ENCODE results near the gene SMAD9.

Gene SMAD9

DNA sequence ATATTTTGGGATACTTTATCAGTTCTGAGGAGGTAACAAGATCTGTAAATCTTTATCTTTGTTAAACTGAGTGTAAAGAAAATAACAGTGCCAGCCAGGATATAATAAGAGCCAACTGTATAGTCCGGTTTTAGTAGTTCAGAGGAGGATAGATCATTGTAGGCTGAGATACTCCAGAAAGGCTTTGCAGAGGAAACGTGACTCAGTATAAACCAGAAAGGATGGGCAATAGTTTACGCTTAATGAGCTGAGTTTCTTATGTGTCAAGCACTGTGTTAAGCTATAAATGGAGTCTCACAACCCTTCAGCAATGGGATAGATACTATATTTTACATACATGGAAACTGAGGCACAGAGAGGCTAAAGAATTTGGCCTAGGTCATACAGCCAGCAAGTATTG lies 97.3 kb downstream of the SMAD9 start:
- Histone ChIP-seq H3K79me2 (ENCODE audit: control insufficient read depth, low read length) (peaks cover 66% of the 10 kb centered on the region), H3K4me1 (ENCODE audit: control insufficient read depth, low read length) (peaks cover 38% of the 10 kb centered on the region), H3K4me3 (ENCODE audit: low read length) (peak overlapping the region; percentile 29), H4K20me1 (ENCODE audit: control insufficient read depth, insufficient read depth, low read depth, low read length) (peaks cover 22% of the 10 kb centered on the region; the same call in 1 of the 2 replicates), H3K9me2 (replicated peaks; ENCODE audit: control insufficient read depth, low read length) (no peaks in the 10 kb centered on the region), H3K9me3 (ENCODE audit: control insufficient read depth, insufficient read depth, low read length) (no peaks in the 10 kb centered on the region), H3K4me2 (ENCODE audit: low read length) (peak overlapping the region; percentile 97), H3K27me3 (ENCODE audit: control insufficient read depth, low read length) (no peaks in the 10 kb centered on the region), H3F3A (ENCODE audit: control insufficient read depth, insufficient read depth) (0 out of 2 replicates have a peak, but pooled peaks cover 4% of the 10 kb centered on the region), H3K36me3 (ENCODE audit: control insufficient read depth, low read length) (peaks cover 58% of the 10 kb centered on the region), H3K27ac (ENCODE audit: low read depth, low read length) (no peak overlapping the region)
- TF ChIP-seq, protein P1, sequence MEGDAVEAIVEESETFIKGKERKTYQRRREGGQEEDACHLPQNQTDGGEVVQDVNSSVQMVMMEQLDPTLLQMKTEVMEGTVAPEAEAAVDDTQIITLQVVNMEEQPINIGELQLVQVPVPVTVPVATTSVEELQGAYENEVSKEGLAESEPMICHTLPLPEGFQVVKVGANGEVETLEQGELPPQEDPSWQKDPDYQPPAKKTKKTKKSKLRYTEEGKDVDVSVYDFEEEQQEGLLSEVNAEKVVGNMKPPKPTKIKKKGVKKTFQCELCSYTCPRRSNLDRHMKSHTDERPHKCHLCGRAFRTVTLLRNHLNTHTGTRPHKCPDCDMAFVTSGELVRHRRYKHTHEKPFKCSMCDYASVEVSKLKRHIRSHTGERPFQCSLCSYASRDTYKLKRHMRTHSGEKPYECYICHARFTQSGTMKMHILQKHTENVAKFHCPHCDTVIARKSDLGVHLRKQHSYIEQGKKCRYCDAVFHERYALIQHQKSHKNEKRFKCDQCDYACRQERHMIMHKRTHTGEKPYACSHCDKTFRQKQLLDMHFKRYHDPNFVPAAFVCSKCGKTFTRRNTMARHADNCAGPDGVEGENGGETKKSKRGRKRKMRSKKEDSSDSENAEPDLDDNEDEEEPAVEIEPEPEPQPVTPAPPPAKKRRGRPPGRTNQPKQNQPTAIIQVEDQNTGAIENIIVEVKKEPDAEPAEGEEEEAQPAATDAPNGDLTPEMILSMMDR (IDR thresholded peaks at IDR 0.05; ENCODE audit: low read depth, low read length, poor library complexity, severe bottlenecking), result no peak
- TF ChIP-seq EZH2phosphoT487 (IDR thresholded peaks at IDR 0.05; ENCODE audit: borderline replicate concordance, low read length), result no peak

DNA sequence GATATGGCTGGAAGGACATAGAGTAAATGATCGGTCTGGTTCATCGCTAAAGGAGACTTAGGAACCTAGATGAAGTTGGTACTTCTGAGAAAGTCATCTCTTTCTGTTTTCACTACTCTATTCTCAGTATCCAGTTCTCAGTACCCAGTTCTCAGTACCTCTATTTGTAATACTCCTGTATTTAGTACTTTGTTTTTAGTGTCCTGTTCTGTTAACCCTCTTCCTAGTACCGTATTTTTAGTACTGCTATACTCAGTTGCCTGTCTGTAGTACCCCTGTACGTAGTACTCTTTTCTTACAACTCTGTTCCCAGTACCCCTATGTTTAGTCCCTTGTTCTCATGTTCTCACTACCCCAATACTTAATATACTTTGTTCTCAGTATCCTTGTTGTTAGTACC lies 99.8 kb downstream of the SMAD9 start:
- 0 out of 2 replicates have a peak, but pooled peaks cover 2% of the 10 kb centered on the region for H3F3A ChIP-seq (ENCODE audit: control insufficient read depth, insufficient read depth)
- H3K4me3 ChIP-seq (ENCODE audit: low read length), result peak overlapping the region; percentile 89
- H3K27ac ChIP-seq (ENCODE audit: low read depth, low read length), result peak overlapping the region; percentile 57
- TF ChIP-seq, protein P1 (IDR thresholded peaks at IDR 0.05; ENCODE audit: low read depth, low read length, poor library complexity, severe bottlenecking), result no peak
- TF ChIP-seq EZH2phosphoT487 (IDR thresholded peaks at IDR 0.05; ENCODE audit: borderline replicate concordance, low read length), result no peak
- H3K36me3 ChIP-seq (ENCODE audit: control insufficient read depth, low read length), result peaks cover 36% of the 10 kb centered on the region
- no peaks in the 10 kb centered on the region for H3K9me2 ChIP-seq (replicated peaks; ENCODE audit: control insufficient read depth, low read length)
- H3K79me2 ChIP-seq (ENCODE audit: control insufficient read depth, low read length), result peaks cover 61% of the 10 kb centered on the region
- H3K27me3 ChIP-seq (ENCODE audit: control insufficient read depth, low read length), result no peaks in the 10 kb centered on the region
- no peaks in the 10 kb centered on the region for H3K9me3 ChIP-seq (ENCODE audit: control insufficient read depth, insufficient read depth, low read length)
- H3K4me1 ChIP-seq (ENCODE audit: control insufficient read depth, low read length), result peaks cover 38% of the 10 kb centered on the region
- H3K4me2 ChIP-seq (ENCODE audit: low read length), result peak overlapping the region; percentile 97
- peaks cover 22% of the 10 kb centered on the region; the same call in 1 of the 2 replicates for H4K20me1 ChIP-seq (ENCODE audit: control insufficient read depth, insufficient read depth, low read depth, low read length)

DNA sequence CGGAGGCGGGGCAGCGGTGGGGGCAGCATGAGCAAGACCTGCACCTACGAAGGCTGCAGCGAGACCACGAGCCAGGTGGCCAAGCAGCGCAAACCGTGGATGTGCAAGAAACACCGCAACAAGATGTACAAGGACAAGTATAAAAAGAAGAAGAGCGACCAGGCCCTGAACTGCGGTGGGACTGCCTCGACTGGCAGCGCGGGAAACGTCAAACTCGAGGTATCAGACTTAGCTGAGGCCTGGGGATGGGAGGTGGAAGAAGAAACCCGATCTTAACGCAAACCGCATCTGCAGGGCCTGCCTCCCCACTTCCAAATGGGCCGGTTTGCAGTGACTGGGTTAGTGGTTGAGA lies 100.3 kb downstream of the SMAD9 start:
- H3K36me3 ChIP-seq (ENCODE audit: control insufficient read depth, low read length), result peaks cover 31% of the 10 kb centered on the region
- peaks cover 56% of the 10 kb centered on the region for H3K79me2 ChIP-seq (ENCODE audit: control insufficient read depth, low read length)
- H3K27me3 ChIP-seq (ENCODE audit: control insufficient read depth, low read length), result no peaks in the 10 kb centered on the region
- no peak for TF ChIP-seq EZH2phosphoT487 (IDR thresholded peaks at IDR 0.05; ENCODE audit: borderline replicate concordance, low read length)
- TF ChIP-seq, protein P1 (IDR thresholded peaks at IDR 0.05; ENCODE audit: low read depth, low read length, poor library complexity, severe bottlenecking), result no peak
- H3K9me2 ChIP-seq (replicated peaks; ENCODE audit: control insufficient read depth, low read length), result no peaks in the 10 kb centered on the region
- H3F3A ChIP-seq (ENCODE audit: control insufficient read depth, insufficient read depth), result 0 out of 2 replicates have a peak, but pooled peaks cover 2% of the 10 kb centered on the region
- peak overlapping the region; percentile 57 for H3K27ac ChIP-seq (ENCODE audit: low read depth, low read length)
- no peaks in the 10 kb centered on the region for H3K9me3 ChIP-seq (ENCODE audit: control insufficient read depth, insufficient read depth, low read length)
- H4K20me1 ChIP-seq (ENCODE audit: control insufficient read depth, insufficient read depth, low read depth, low read length), result peaks cover 18% of the 10 kb centered on the region; the same call in 1 of the 2 replicates
- H3K4me1 ChIP-seq (ENCODE audit: control insufficient read depth, low read length), result peaks cover 38% of the 10 kb centered on the region
- peak overlapping the region; percentile 97 for H3K4me2 ChIP-seq (ENCODE audit: low read length)
- peak overlapping the region; percentile 89 for H3K4me3 ChIP-seq (ENCODE audit: low read length)

Measured in DOHH2 (cell line).